ENCODE measurements around the gene RTL5.

The RTL5 gene

DNA sequence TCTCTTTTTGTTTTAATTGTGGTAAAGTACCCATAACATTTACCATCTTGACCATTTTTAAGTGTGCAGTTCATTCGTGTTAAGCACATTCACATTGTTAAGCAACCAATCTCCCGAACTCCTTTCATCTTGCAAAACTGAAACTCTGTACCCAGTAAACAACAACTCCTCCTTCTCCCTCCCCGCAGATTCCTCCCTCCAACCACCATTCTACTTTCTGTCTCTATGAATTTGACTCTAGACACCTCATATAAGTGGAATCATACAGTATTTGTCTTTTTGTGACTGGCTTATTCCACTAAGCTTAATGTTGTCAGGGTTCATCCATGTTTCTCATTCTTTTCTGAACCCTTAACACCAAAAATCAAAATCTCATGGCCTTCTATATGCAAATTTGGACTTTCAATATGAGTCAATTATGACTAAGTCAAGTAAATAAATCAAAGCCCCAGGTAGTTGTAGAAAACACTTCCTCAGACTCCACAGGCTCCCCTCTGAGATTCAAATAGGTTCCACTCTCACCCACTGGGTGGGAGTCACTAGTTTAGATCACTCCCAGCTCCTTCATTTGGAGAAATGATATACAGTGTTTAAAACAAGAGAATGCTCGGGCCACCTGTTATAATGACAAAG is 9.8 kb upstream of the RTL5 start:
- TF ChIP-seq, protein P1, sequence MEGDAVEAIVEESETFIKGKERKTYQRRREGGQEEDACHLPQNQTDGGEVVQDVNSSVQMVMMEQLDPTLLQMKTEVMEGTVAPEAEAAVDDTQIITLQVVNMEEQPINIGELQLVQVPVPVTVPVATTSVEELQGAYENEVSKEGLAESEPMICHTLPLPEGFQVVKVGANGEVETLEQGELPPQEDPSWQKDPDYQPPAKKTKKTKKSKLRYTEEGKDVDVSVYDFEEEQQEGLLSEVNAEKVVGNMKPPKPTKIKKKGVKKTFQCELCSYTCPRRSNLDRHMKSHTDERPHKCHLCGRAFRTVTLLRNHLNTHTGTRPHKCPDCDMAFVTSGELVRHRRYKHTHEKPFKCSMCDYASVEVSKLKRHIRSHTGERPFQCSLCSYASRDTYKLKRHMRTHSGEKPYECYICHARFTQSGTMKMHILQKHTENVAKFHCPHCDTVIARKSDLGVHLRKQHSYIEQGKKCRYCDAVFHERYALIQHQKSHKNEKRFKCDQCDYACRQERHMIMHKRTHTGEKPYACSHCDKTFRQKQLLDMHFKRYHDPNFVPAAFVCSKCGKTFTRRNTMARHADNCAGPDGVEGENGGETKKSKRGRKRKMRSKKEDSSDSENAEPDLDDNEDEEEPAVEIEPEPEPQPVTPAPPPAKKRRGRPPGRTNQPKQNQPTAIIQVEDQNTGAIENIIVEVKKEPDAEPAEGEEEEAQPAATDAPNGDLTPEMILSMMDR (conservative IDR thresholded peaks at IDR 0.05; ENCODE audit: low read depth, low read length) = no peak
- DNase-seq (ENCODE audit: low read depth) = no peak
- no peak overlapping the region for H3K4me3 ChIP-seq (ENCODE audit: low read length)

DNA sequence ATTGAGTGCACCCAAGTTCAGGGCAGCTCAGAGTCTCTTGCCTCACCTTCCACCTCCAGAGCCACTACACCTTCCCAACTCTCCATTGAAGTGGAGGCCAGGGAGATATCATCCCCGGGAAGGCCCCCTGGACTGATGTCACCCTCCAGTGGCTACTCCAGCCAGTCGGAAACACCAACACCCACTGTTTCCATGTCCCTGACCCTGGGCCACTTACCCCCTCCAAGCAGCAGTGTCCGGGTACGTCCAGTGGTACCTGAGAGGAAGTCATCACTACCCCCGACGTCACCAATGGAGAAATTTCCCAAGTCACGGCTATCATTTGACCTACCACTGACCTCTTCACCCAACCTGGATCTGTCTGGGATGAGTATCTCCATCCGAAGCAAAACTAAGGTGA is 7.8 kb upstream of the RTL5 start:
- TF ChIP-seq, protein P1 (conservative IDR thresholded peaks at IDR 0.05; ENCODE audit: low read depth, low read length) = no peak
- no peak overlapping the region for H3K4me3 ChIP-seq (ENCODE audit: low read length)
- DNase-seq (ENCODE audit: low read depth) = no peak

DNA sequence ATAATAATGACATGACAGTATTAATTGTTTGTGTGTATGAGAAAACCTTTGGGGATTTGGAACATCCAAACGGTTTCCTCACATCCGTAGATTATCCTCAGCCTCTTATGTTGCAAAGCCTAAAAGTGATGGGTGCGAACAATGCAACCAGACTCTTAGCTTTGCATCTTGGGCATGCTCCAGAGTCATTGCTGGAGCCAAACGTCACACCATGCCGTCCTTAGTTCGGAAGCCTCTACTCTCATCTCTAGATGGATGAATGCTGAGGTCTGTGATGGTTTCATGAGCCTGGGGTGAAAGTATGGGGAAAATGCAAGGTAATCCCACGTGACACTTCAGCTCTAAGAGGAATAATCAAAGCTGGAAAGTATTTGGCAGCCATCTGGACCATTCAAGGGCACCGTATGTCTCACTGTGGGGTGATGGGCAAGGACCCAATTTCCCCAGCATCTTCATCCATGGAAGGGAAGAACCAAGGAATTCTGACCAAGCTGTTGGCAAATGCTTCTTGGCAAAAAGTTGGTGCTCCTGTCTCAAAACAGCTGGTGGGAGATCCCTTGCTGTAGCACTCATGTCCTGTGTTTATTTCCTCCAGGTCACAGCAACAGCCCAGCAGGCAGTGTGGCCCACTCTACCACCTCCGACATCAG is 6.3 kb upstream of the RTL5 start:
- TF ChIP-seq, protein P1 (conservative IDR thresholded peaks at IDR 0.05; ENCODE audit: low read depth, low read length) = no peak
- H3K4me3 ChIP-seq (ENCODE audit: low read length) = no peak overlapping the region
- no peak for DNase-seq (ENCODE audit: low read depth)

DNA sequence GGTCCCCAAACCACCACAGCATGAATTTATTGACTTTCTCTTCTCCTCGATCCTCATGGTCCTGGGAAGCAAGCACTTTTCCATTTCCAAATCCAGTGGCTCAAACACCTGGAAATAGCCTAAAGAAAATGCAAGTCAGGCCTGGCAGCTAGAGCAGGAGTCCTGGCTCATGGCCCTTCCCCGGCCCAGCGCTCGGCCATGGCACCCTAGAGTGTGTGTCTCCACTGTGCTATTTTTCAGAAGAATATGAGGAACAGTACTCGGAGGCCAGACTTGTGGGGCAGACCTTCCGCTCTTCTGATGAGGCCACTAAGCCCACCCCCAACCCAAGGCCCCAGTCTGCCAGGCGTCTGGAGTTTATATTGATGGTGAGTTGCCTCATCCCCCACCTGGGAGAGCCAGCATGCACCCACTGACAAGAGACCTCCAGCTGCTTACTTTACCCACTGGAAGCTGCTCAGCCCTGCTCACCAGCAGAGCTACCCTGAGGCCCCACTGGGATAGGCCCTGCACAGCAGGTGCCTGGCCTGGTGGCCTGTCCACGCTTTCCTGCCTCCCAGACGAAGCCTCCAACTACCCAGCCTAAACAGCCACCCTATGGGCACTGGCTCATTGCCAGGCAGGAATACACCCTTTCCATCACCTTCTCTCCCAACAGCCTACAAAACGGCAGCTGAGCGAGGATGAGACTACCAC is 2.3 kb upstream of the RTL5 start:
- TF ChIP-seq, protein P1 (conservative IDR thresholded peaks at IDR 0.05; ENCODE audit: low read depth, low read length) = no peak
- no peak for DNase-seq (ENCODE audit: low read depth)
- H3K4me3 ChIP-seq (ENCODE audit: low read length) = no peak overlapping the region

DNA sequence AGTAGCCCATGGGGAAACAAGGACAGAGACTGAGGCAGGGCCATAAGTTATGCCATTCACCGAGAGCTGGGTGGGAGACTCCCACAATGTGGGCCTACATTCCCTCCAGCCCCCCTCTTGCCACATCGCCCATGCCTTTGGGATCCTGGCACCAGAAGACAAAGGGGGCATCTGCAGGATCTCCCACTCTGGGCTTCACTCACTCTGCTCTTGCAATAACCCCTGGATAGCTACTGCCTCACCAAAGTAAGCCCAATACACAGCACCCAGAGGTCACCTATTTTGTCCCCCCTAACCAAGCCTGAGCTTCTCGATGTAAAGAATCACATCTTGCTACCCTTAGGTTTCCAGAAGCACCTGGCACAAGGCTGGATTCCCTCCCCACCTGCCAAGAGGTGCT is 741 bp upstream of the RTL5 start:
- peak overlapping the region; percentile 30 for H3K4me3 ChIP-seq (ENCODE audit: low read length)
- TF ChIP-seq, protein P1 (conservative IDR thresholded peaks at IDR 0.05; ENCODE audit: low read depth, low read length) = no peak
- no peak for DNase-seq (ENCODE audit: low read depth)

DNA sequence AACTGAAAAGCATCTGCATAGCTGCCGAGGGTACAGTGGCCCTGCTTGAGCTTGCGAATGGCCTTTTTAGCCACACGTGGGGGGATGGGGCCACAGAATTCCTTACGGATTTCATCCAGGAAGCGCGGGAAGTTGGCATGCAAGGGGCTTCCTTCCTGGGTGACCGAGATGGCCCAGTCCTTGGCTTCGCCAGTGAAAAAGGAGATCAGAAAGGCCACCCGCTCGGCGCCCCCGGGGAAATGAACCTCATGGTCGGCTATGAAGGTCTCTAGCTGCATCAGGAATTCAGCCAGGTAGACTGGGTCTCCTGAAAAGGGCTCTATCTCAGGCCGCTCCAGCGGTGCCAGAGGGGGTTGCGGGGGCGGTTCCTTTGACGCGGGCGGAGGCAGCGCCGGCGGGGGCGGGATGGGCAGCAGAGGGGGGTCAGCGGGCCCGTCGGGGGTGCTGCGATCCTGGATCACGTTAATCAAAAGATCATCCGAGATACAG is 909 bp downstream of the RTL5 start:
- H3K4me3 ChIP-seq (ENCODE audit: low read length) = peak overlapping the region; percentile 50
- TF ChIP-seq, protein P1 (conservative IDR thresholded peaks at IDR 0.05; ENCODE audit: low read depth, low read length) = no peak
- DNase-seq (ENCODE audit: low read depth) = no peak

Data from retinal pigment epithelial cell (primary cell).